ENCODE data around the gene FOXK1.
"Not testable (repeated sequence)": the region's sequence is repeated elsewhere in the genome, so short reads cannot be mapped to it uniquely, and the experiment has no call there.

Gene FOXK1

GRCh38 chr7:4667776-4668509 lies 14.2 kb upstream of the FOXK1 start:
- no peak for DNase-seq (ENCODE audit: low spot score)

- no peak for DNase-seq (ENCODE audit: low spot score)
Observed at GRCh38 chr7:4668510-4668847, 13.6 kb upstream of the FOXK1 start.

DNA sequence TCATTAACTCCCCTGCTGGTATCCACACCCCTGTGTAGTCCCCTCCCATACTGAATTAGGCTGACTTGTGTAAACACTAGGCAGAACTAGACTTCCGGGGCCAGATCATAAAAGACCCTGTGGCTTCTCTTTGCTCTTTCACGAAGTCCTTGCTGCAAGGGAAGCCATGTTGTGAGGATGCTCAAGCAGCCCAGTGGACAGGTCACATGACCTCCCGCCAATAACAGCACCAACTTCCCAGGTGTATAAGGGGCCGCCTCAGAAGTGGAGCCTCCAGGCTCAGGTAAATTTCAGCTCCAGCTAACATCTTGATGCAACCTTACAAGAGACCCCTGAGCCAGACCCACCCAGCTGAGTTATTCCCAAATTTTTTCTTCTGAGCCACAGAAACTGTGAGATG lies 11.3 kb upstream of the FOXK1 start:
- no peak for DNase-seq (ENCODE audit: low spot score)

DNA sequence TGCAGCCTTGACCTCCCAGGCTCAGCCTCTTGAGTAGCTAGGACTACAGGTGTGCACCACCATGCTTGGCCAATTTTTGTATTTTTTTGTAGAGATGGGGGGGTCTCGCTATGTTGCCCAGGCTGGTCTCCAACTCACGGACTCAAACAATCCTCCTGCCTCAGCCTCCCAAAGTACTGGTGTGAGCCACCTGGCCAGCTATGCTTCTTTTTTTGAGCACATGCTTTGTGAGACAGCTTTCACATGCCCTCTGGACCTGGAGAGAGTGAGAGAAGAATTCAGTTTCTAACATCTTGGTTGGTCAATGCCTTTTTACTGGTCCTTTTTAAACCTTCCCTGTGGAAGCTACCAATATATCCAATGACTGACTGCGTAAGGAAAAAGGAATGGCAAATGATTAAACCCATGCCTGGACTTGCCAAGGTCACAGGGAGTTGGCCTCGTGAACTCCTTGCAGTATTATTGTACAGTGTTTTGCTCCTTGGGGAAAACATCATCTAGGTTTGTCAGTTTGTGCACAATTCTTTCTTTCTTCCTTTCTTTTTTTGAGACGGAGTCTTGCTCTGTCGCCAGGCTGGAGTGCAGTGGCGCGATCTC lies 6.2 kb upstream of the FOXK1 start:
- DNase-seq (ENCODE audit: low spot score), result no peak

DNA sequence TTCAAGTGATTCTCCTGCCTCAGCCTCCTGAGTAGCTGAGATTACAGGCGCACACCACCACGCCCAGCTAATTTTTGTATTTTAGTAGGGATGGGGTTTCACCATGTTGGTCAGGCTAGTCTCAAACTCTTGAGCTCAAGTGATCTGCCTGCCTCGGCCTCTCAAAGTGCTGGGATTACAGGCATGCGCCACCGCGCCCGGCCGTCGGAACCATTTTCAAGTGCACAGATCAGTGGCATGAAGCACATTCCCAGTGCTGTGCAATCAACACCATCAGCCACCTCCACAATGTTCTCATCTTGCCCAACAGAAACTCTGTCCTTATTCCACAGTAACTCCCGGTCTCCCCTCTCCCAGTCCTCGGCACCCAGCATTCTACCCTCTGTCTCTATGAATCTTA lies 4.6 kb upstream of the FOXK1 start:
- DNase-seq (ENCODE audit: low spot score), result not testable (repeated sequence)

DNA sequence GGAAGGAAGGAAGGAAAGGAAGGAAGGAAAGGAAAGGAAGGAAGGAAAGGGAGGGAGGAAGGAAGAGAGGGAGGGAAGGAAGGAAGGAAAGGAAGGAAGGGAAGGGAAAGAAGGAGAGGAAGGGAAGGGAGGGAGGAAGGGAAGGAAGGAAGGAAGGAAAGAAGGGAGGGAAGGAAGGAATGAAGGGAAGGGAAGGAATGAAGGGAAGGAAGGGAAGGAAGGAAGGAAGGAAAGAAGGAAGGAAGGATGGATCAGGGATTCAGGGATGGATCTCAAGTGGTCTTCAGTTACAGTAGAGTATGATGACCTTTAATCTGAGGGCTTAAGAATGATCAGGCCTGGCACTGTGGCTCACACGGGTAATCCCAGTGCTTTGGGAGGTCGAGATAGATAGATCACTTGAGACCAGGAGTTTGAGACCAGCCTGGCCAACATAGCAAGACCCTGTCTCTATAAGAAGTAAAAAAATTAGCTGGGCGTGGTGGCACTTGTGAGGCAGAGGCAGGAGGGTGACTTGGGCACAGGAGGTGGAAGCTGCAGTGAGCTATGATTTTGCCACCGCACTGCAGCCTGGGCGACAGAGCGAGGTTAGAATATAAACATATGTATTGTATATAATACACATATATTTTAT lies 760 bp upstream of the FOXK1 start:
- DNase-seq (ENCODE audit: low spot score), result no peak

- DNase-seq (ENCODE audit: low spot score), result peak; percentile 44
Observed at GRCh38 chr7:4682621-4683042, 537 bp downstream of the FOXK1 start.

- no peak for DNase-seq (ENCODE audit: low spot score)
Observed at GRCh38 chr7:4683043-4683883, 1.2 kb downstream of the FOXK1 start.

- DNase-seq (ENCODE audit: low spot score), result peak; percentile 21
Observed at GRCh38 chr7:4683884-4684565, 1.9 kb downstream of the FOXK1 start.

DNA sequence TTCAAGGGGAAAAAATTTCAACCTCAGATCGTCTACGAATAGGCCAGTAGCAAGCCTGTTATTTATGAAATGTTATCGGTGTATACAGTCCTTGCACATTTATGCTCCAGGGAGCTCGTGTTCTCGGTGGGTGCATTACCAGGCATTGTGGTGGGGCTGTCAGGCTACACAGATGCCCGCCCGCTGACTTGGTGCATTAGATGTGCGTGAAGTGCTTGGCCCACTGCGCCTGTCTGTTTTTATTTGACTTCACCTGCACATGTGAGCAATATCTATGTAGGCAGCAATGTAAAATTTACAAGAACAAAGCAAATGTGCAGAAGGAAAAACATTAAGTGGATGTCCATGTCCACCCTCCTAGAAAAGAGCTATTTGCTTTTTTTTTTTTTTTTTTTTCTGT lies 2.8 kb downstream of the FOXK1 start:
- DNase-seq (ENCODE audit: low spot score), result peak; percentile 15

DNA sequence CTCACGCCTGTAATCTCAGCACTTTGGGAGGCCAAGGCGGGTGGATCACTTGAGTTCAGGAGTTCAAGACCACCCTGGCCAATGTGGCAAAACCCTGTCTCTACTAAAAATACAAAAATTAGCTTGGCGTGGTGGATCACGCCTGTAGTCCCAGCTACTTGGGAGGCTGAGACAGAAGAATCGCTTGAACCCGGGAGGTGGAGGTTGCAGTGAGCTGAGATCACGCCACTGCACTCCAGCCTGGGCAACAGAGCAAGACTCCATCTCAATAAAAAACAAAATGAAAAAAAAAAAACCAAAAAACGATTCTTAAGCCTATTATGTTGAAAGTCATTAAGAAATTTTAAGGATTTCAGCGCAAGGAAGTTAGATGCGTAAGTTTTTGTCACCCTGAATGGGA lies 3.6 kb downstream of the FOXK1 start:
- not testable (repeated sequence) for DNase-seq (ENCODE audit: low spot score)

- DNase-seq (ENCODE audit: low spot score), result no peak
Observed at GRCh38 chr7:4687956-4688355, 5.9 kb downstream of the FOXK1 start.

DNA sequence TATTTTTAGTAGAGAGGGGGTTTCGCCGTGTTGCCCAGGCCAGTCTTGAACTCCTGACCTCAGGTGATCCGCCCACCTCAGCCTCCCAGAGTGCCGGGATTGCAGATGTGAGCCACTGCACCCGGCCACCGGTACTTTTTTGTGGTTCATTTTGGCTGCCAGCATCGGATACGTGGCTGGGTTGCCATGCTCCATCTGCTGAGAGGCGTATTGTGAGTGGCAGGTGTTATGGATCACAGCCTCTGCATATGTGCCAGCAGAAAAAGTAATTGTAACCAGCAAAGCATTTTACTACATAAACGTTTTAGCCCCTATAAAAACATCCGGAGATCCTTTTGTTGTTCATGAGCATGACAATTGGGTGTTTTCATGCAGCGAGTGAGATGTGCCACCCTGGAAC lies 7.1 kb downstream of the FOXK1 start:
- DNase-seq (ENCODE audit: low spot score), result no peak

GRCh38 chr7:4689668-4690067 lies 7.6 kb downstream of the FOXK1 start:
- DNase-seq (ENCODE audit: low spot score), result no peak

GRCh38 chr7:4690953-4691856 lies 9.1 kb downstream of the FOXK1 start:
- DNase-seq (ENCODE audit: low spot score), result no peak

GRCh38 chr7:4692055-4692454 lies 10.0 kb downstream of the FOXK1 start:
- no peak for DNase-seq (ENCODE audit: low spot score)

GRCh38 chr7:4692622-4693021 lies 10.5 kb downstream of the FOXK1 start:
- DNase-seq (ENCODE audit: low spot score), result not testable (repeated sequence)

- DNase-seq (ENCODE audit: low spot score), result no peak
Observed at GRCh38 chr7:4693152-4693551, 11.1 kb downstream of the FOXK1 start.

DNA sequence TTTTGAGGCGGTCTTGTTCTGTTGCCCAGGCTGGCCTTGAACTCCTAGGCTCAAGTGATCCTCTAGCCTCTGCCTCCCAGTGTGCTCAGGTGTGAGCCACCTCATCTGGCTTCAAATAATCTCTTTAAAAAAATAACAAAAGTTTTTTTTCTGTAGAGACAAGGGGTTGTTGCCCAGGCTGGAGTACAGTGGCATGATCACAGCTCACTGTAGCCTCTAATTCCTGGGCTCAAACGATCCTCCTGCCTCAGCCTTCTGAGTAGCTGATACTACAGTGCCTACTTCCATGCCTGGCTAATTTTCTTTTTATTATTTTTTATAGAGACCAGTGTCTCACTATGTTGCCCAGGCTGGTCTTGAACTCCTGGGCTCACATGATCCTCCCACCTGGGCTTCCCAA lies 11.7 kb downstream of the FOXK1 start:
- no peak for DNase-seq (ENCODE audit: low spot score)

- no peak for DNase-seq (ENCODE audit: low spot score)
Observed at GRCh38 chr7:4694305-4694704, 12.2 kb downstream of the FOXK1 start.

DNA sequence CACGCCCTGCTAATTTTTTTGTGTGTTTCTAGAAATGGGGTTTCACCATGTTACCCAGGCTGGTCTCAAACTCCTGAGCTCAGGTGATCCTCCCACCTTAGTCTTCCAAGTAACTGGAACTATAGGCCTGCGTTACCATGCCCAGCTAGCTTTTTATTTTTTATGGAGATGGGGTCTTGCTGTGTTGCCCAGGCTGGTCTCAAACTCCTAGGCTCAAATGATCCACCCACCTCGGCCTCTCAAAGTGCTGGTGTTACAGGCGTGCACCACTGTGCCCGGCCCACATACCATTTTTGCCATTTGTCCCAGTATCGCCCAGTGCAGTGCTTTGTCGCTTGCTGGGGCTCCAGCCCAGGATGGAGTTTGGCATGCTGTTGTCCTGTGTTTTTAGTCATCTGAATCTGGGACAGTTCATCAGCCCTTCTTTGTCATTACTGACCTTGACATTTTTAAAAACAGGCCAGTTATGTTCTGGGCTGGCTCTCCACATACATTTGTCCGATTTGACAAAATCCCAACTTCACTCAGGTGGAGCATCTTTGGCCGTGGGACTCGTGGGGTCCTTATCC lies 16.7 kb downstream of the FOXK1 start:
- DNase-seq (ENCODE audit: low spot score), result no peak
